Naive B cell (primary cell): ENCODE data around the gene UQCC5. TPM values are rescaled to one million over a fixed set of nuclear protein-coding genes. Genes with fewer than 3 reads are reported as not detected.

Experiments used
- ATAC-seq, 2 donors: fragments of 150-1000 bp; cut with Tn5 transposase; 2 replicates each; pipeline ENCODE4 v1.10.0; 2021; ENCODE audit warnings: low read depth in 2 of 2, mild to moderate bottlenecking in 2 of 2, moderate library complexity in 2 of 2
- DNase-seq: peaks from one replicate; pipeline ENCODE4 v3.0.0; 2022
- H3K27ac Mint-ChIP-seq, 6 donors: one replicate each; pipeline ENCODE4 v1.8.0; 2020 to 2022; ENCODE audit warnings: mild to moderate bottlenecking in 6 of 6, mixed read lengths in 6 of 6, moderate library complexity in 5 of 6, inconsistent platforms in 2 of 6
- H3K27me3 Mint-ChIP-seq, 3 donors: one replicate each; pipeline ENCODE4 v1.8.0; 2021 to 2022; ENCODE audit warnings: mixed read lengths in 3 of 3, mild to moderate bottlenecking in 1 of 3
- H3K36me3 Mint-ChIP-seq, 2 donors: one replicate each; pipeline ENCODE4 v1.8.0; 2020 to 2022; ENCODE audit warnings: mixed read lengths in 2 of 2, inconsistent platforms in 1 of 2, mild to moderate bottlenecking in 1 of 2
- H3K4me1 Mint-ChIP-seq, 3 donors: one replicate each; pipeline ENCODE4 v1.8.0; 2020 to 2022; ENCODE audit warnings: mixed read lengths in 3 of 3, inconsistent platforms in 1 of 3, mild to moderate bottlenecking in 1 of 3, moderate library complexity in 1 of 3
- H3K4me3 Mint-ChIP-seq, 8 donors: one replicate each; pipeline ENCODE4 v1.8.0; 2020 to 2022; ENCODE audit warnings: mild to moderate bottlenecking in 8 of 8, mixed read lengths in 8 of 8, moderate library complexity in 8 of 8, inconsistent platforms in 2 of 8
- H3K9me3 Mint-ChIP-seq, 7 donors: one replicate each; pipeline ENCODE4 v1.8.0; 2020 to 2022; ENCODE audit warnings: mixed read lengths in 7 of 7, mild to moderate bottlenecking in 5 of 7, inconsistent platforms in 2 of 7, moderate library complexity in 1 of 7
- polyA plus RNA-seq, 6 donors: library from polyadenylated mRNA; unstranded; fragments of 300-500 nt; fragmentation: Illumina TruSeq; gene quantifications; one replicate each; pipeline ENCODE4 v1.2.3, GENCODE V29; 2021; ENCODE audit warnings: low read depth in 6 of 6

The UQCC5 gene
- polyA plus RNA-seq, 6 donors from 2014 or later = 10.5 to 54.7 (median 20.2) TPM

DNA sequence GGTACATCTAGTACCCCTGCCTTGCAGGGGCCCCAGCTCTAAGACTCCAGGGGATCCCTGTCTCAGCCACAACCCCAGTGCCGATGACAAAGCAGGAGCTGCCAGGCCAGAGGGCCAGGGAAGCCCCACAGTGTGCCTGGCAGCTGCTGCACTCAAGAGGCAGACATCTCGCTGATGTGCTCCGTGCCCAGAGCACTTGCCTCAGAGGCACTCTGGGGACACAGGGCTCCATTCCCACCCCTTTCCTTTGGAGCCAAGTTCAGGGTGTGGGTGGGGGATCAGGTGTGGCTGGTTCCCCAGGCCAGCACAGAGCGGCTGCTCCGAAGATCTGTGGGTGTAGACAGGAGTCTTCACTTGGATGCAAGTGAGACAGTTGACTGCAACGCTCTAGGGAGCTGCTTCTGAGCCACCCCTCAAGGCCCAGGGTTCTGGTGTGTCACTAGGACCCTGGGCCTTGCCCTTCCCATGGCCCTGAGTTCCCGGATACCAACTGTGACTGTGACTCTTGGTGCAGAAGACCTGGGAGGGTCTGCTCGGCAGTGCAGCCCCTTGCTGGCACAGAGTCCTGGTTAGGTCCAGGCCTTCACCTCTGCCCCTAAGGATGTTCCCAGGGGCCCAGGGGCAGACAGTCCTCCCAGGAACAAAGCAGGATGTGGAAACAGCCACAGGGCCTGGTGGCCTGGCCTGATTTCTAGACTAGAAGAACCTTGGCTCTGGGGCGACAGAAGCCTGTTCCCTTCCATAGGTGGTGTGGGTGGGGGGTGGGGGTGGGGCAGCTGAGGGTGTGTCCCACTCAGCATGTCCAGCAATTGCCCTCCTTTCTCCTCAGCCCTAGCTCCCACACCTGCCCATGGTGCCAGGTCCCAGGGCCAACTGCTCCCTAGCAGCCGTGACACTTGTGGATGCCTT, 5.2 kb upstream of the UQCC5 start:
- Mint-ChIP-seq H3K4me3 (peak overlapping the region in 2 of 8 donors; percentile 66 to 79), H3K4me1 (peaks cover 11 to 20% (median 18%) of the 10 kb centered on the region in 3 donors), H3K9me3 (no peaks in the 10 kb centered on the region), H3K27me3 (peaks cover 0 to 6% (median 0%) of the 10 kb centered on the region in 3 donors), H3K36me3 (no peaks in the 10 kb centered on the region), H3K27ac (no peak overlapping the region)
- ATAC-seq = no peak
- no peak for DNase-seq

GRCh38 chr3:52531860-52532516, 4.4 kb upstream of the UQCC5 start:
- Mint-ChIP-seq H3K27ac (peak overlapping the region in 3 of 6 donors; percentile 49 to 88 (median 65)), H3K4me1 (peaks cover 11 to 26% (median 25%) of the 10 kb centered on the region in 3 donors), H3K9me3 (no peaks in the 10 kb centered on the region), H3K36me3 (no peaks in the 10 kb centered on the region), H3K27me3 (peaks cover 0 to 6% (median 0%) of the 10 kb centered on the region in 3 donors), H3K4me3 (peak overlapping the region in 7 of 8 donors; percentile 68 to 88 (median 78))
- ATAC-seq = no peak
- DNase-seq = no peak

DNA sequence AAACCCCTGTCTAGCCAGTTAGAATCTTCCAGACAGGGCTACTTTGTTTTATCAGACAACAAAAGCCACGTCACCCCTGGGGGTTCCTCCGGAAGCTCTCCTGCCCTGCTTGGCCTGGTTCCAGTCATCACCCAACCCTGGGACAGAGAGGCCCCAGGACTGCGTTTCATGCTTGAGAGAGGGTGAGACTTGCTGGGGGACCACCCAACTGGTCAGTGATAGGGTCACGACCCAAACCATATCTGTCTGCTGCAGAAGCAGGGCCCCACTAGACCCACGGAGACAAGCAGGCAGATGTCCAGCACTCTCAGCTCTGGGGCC, 3.9 kb upstream of the UQCC5 start:
- Mint-ChIP-seq H3K9me3 (no peaks in the 10 kb centered on the region), H3K27ac (peak overlapping the region in 3 of 6 donors; percentile 49 to 88 (median 65)), H3K27me3 (peaks cover 0 to 6% (median 0%) of the 10 kb centered on the region in 3 donors), H3K36me3 (no peaks in the 10 kb centered on the region), H3K4me1 (peaks cover 15 to 31% (median 30%) of the 10 kb centered on the region in 3 donors), H3K4me3 (peak overlapping the region; percentile 69 to 88 (median 78))
- DNase-seq (no peak), ATAC-seq (no peak)

GRCh38 chr3:52532838-52533622, 3.4 kb upstream of the UQCC5 start:
- Mint-ChIP-seq H3K9me3 (no peaks in the 10 kb centered on the region), H3K36me3 (no peaks in the 10 kb centered on the region), H3K27ac (peak overlapping the region in 5 of 6 donors; percentile 41 to 88 (median 49)), H3K27me3 (peaks cover 0 to 6% (median 0%) of the 10 kb centered on the region in 3 donors), H3K4me3 (peak overlapping the region; percentile 69 to 88 (median 78)), H3K4me1 (peaks cover 21 to 37% (median 36%) of the 10 kb centered on the region in 3 donors)
- ATAC-seq = no peak
- peak; percentile 22 for DNase-seq

GRCh38 chr3:52533623-52534280, 2.7 kb upstream of the UQCC5 start, which contains the start of gene NT5DC2:
Gene NT5DC2, minus strand, starts transcription at chr3:52533857. Its CDS starts 120 bp downstream, at chr3:52533737.
- peak; percentile 69 for DNase-seq
- ATAC-seq = peak; percentile 29 to 32
- peaks cover 0 to 6% (median 0%) of the 10 kb centered on the region in 3 donors for H3K27me3 Mint-ChIP-seq
- peak within 1 kb of the TSS in 5 of 6 donors; percentile 49 to 88 (median 85) for H3K27ac Mint-ChIP-seq
- peak within 1 kb of the TSS; percentile 75 to 92 (median 86) for H3K4me3 Mint-ChIP-seq
- H3K36me3 Mint-ChIP-seq = peaks cover 0 to under 1% of the 10 kb centered on the region in 2 donors
- H3K9me3 Mint-ChIP-seq = no peaks in the 10 kb centered on the region
- peaks cover 25 to 44% (median 43%) of the 10 kb centered on the region in 3 donors for H3K4me1 Mint-ChIP-seq

GRCh38 chr3:52534281-52535183, 1.9 kb upstream of the UQCC5 start:
- H3K4me1 Mint-ChIP-seq = peaks cover 33 to 51% (median 50%) of the 10 kb centered on the region in 3 donors
- no peaks in the 10 kb centered on the region for H3K9me3 Mint-ChIP-seq
- DNase-seq = no peak
- ATAC-seq = no peak
- H3K27me3 Mint-ChIP-seq = peaks cover 0 to 6% (median 0%) of the 10 kb centered on the region in 3 donors
- H3K4me3 Mint-ChIP-seq = peak overlapping the region; percentile 68 to 92 (median 83)
- H3K36me3 Mint-ChIP-seq = peaks cover 0 to 7% of the 10 kb centered on the region in 2 donors
- peak overlapping the region in 5 of 6 donors; percentile 16 to 88 (median 47) for H3K27ac Mint-ChIP-seq

DNA sequence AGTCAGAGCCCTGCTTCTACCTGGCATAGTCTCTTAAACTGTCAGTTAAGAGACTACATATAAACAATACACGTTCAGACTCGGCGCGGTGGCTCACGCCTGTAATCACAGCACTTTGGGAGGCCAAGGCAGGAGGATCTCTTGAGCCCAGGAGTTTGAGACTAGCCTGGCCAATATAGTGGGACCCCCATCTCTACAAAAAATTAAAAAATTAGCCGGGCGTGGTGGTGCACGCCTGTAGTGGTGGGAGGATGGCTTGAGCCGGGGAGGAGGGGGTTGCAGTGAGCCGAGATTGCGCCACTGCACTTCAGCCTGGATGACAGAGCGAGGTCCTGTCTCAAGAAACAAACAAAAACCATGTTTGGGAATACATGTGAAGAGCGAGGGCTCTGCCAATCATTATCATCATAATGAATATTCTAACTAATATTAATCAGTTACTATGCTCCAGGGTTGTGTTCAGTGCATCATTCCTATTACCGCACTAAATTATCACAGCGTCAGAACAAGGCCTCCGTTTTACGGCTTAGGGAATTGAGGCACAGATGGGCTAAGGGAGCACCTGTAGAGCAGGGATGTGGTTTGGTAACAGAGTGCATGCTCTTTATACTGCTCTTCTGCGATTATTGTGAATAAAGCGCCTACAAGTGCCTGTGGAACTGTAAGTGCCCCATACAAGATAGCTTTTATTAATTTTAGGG, 844 bp upstream of the UQCC5 start:
- no peak for DNase-seq
- H3K36me3 Mint-ChIP-seq = peaks cover 0 to 7% of the 10 kb centered on the region in 2 donors
- H3K27me3 Mint-ChIP-seq = peaks cover 0 to 6% (median 0%) of the 10 kb centered on the region in 3 donors
- H3K4me1 Mint-ChIP-seq = peaks cover 33 to 51% (median 50%) of the 10 kb centered on the region in 3 donors
- peak overlapping the region in 5 of 6 donors; percentile 77 to 100 (median 99) for H3K27ac Mint-ChIP-seq
- no peak for ATAC-seq
- no peaks in the 10 kb centered on the region for H3K9me3 Mint-ChIP-seq
- peak overlapping the region in 7 of 8 donors; percentile 92 to 100 (median 97) for H3K4me3 Mint-ChIP-seq

DNA sequence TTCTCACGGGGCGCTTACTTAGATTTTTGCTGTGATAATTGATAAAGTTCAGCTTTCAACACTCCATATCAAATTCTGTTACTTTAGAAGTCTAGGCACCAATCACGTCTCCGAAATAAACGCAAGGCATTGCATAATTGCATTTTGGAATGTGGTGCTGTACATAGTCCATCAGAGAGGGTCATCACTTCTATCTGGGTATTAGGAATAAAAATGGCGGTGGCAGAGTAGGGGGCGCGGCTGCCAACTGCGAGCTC, 365 bp upstream of the UQCC5 start:
- ATAC-seq = no peak
- peak overlapping the region; percentile 92 to 100 (median 97) for H3K4me3 Mint-ChIP-seq
- H3K27ac Mint-ChIP-seq = peak overlapping the region; percentile 97 to 100 (median 100)
- peaks cover 33 to 51% (median 50%) of the 10 kb centered on the region in 3 donors for H3K4me1 Mint-ChIP-seq
- DNase-seq = no peak
- peaks cover 0 to 7% of the 10 kb centered on the region in 2 donors for H3K36me3 Mint-ChIP-seq
- peaks cover 0 to 6% (median 0%) of the 10 kb centered on the region in 3 donors for H3K27me3 Mint-ChIP-seq
- no peaks in the 10 kb centered on the region for H3K9me3 Mint-ChIP-seq

DNA sequence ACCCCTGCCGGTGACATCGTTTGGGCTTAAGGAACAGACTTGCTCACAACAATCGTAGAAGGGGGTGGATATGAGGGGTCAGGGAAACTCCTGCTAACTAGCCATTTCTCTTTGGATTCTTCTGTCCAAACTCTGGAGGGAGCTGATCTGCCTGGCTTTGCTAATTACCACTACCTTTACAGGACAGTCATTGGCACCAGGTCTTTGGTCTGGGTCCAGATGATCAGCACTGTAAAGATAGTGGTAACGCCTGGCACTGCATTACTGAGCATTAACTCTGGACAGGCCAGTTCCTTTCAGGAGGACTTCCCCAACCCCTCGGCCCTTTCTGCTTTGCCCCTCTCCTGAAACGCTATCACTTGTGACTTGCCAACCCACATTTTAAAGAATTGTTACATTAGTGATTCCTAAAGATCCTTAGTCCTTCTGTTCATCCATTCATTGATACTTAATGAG, 788 bp downstream of the UQCC5 start:
- H3K9me3 Mint-ChIP-seq = no peaks in the 10 kb centered on the region
- H3K27ac Mint-ChIP-seq = peak overlapping the region; percentile 97 to 100 (median 100)
- no peak for ATAC-seq
- no peak for DNase-seq
- peaks cover 0 to 6% (median 0%) of the 10 kb centered on the region in 3 donors for H3K27me3 Mint-ChIP-seq
- H3K36me3 Mint-ChIP-seq = peaks cover 0 to 7% of the 10 kb centered on the region in 2 donors
- peak overlapping the region; percentile 92 to 100 (median 97) for H3K4me3 Mint-ChIP-seq
- peaks cover 33 to 50% (median 50%) of the 10 kb centered on the region in 3 donors for H3K4me1 Mint-ChIP-seq

GRCh38 chr3:52537726-52538421, 1.5 kb downstream of the UQCC5 start:
- Mint-ChIP-seq H3K27me3 (no peaks in the 10 kb centered on the region), H3K27ac (peak overlapping the region; percentile 15 to 100 (median 100)), H3K4me1 (peaks cover 27 to 45% (median 43%) of the 10 kb centered on the region in 3 donors), H3K36me3 (peaks cover 0 to 7% of the 10 kb centered on the region in 2 donors), H3K9me3 (no peaks in the 10 kb centered on the region), H3K4me3 (peak overlapping the region; percentile 92 to 100 (median 97))
- no peak for DNase-seq
- ATAC-seq = no peak
